K562 (cell line): ENCODE measurements around the gene FAM98C. TPM values are rescaled to one million over a fixed set of nuclear protein-coding genes. Genes with fewer than 3 reads are reported as not detected.

Source experiments
- CBX2 ChIP-seq: fragments of 200-600 bp; sonication (generic); IDR thresholded peaks from one replicate; pipeline ENCODE4 v1.6.1; 2012; ENCODE audit warnings: mild to moderate bottlenecking, low read length, inconsistent platforms; ENCODE audit not compliant: insufficient read depth, poor library complexity, severe bottlenecking
- CBX8 ChIP-seq: fragments of 200-600 bp; sonication (generic); IDR thresholded peaks from 2 replicates; pipeline ENCODE4 v1.6.1; 2012; ENCODE audit warnings: borderline replicate concordance, mixed run types, low read depth, mild to moderate bottlenecking, moderate library complexity, mixed read lengths, low read length, control low read depth, inconsistent platforms; ENCODE audit not compliant: poor library complexity, severe bottlenecking; ENCODE audit errors: extremely low read depth
- ELF1 ChIP-seq: fragments of 200-800 bp; sonication (Bioruptor generic); IDR thresholded peaks from 2 replicates; pipeline ENCODE4 v1.6.1; 2016; ENCODE audit warnings: missing genetic modification characterization, missing compliant biosample characterization
- EP300 ChIP-seq: IDR thresholded peaks from 2 replicates; pipeline ENCODE4 v1.6.1; 2012; ENCODE audit warnings: low read length, improper control_type of control experiment
- KAT7 ChIP-seq: sonication (generic); formaldehyde crosslinking; IDR thresholded peaks from 2 replicates; pipeline ENCODE4 v1.8.0; 2022; ENCODE audit warnings: missing genetic modification reagents, mild to moderate bottlenecking, borderline replicate concordance
- KDM1A ChIP-seq, 2 experiments: fragments of 450-650 bp; IDR thresholded peaks; 2 replicates each; pipeline ENCODE4 v1.6.1; 2016; ENCODE audit warnings: mild to moderate bottlenecking in 2 of 2
- MNT ChIP-seq, 2 experiments: fragments of 450-650 bp; conservative IDR thresholded peaks; 2 replicates each; pipeline ENCODE4 v1.6.1; 2017; ENCODE audit warnings: mild to moderate bottlenecking in 2 of 2, moderate library complexity in 2 of 2
- MXI1 ChIP-seq: IDR thresholded peaks from 2 replicates; pipeline ENCODE4 v1.6.1; 2011; ENCODE audit warnings: low read depth, mild to moderate bottlenecking, improper control_type of control experiment, low read length
- RAD21 ChIP-seq, 2 experiments: fragments of 250-450 bp in 1 of 2; fragments of 450-650 bp in 1 of 2; sonication (Bioruptor Pico) in 1 of 2; formaldehyde crosslinking in 1 of 2; IDR thresholded peaks in 1 of 2; conservative IDR thresholded peaks in 1 of 2; 2 replicates each; pipeline versions ENCODE4 v1.4.0 to v1.8.0; 2020 to 2022; ENCODE audit warnings: mild to moderate bottlenecking in 2 of 2, moderate library complexity in 1 of 2
- RBM15 ChIP-seq: fragments of 200-400 bp; formaldehyde crosslinking; IDR thresholded peaks from 2 replicates; pipeline ENCODE4 v1.6.1; 2018; ENCODE audit warnings: mild to moderate bottlenecking, low read length, moderate library complexity; ENCODE audit not compliant: insufficient read depth
- SIN3A ChIP-seq, 2 experiments: fragments of 150-350 bp in 1 of 2; IDR thresholded peaks; 2 replicates each; pipeline ENCODE4 v1.6.1; 2011 to 2016; ENCODE audit warnings: borderline replicate concordance in 2 of 2, low read depth in 2 of 2, low read length in 2 of 2, mild to moderate bottlenecking in 2 of 2, moderate library complexity in 2 of 2; ENCODE audit not compliant: control insufficient read depth in 1 of 2
- SOX6 ChIP-seq: fragments of 450-650 bp; IDR thresholded peaks from 2 replicates; pipeline ENCODE4 v1.6.1; 2014; ENCODE audit warnings: mild to moderate bottlenecking
- TCF3 ChIP-seq: sonication (generic); formaldehyde crosslinking; IDR thresholded peaks from 2 replicates; pipeline ENCODE4 v1.4.0; 2020; ENCODE audit warnings: mild to moderate bottlenecking, missing genetic modification reagents
- UBTF ChIP-seq, 2 experiments: IDR thresholded peaks; 2 replicates each; pipeline ENCODE4 v1.6.1; 2012; ENCODE audit warnings: improper control_type of control experiment in 2 of 2, low read depth in 2 of 2, low read length in 2 of 2, borderline replicate concordance in 1 of 2
- XRCC4 ChIP-seq: IDR thresholded peaks from one replicate; pipeline ENCODE4 v1.6.1; 2011; ENCODE audit not compliant: insufficient read depth, insufficient read length; ENCODE audit errors: extremely low read depth
- ZBTB1 ChIP-seq: sonication (generic); formaldehyde crosslinking; IDR thresholded peaks from 2 replicates; pipeline ENCODE4 v1.8.1; 2023; ENCODE audit warnings: missing genetic modification reagents, low read depth, mild to moderate bottlenecking, borderline replicate concordance
- ZBTB11 ChIP-seq, 3 experiments: fragments of 200-800 bp in 1 of 3; fragments of 250-450 bp in 1 of 3; fragments of 450-650 bp in 1 of 3; sonication (Bioruptor Pico) in 1 of 3; sonication (Bioruptor generic) in 1 of 3; formaldehyde crosslinking in 1 of 3; IDR thresholded peaks; 2 replicates each; pipeline versions ENCODE4 v1.6.1 to v1.8.0; 2016 to 2022; ENCODE audit warnings: mild to moderate bottlenecking in 2 of 3, missing genetic modification characterization in 2 of 3, missing compliant biosample characterization in 1 of 3, moderate library complexity in 1 of 3
- ZC3H4 ChIP-seq: sonication (generic); formaldehyde crosslinking; IDR thresholded peaks from 2 replicates; pipeline ENCODE4 v1.9.0; 2021; ENCODE audit warnings: missing genetic modification reagents, borderline replicate concordance
- ZKSCAN8 ChIP-seq: fragments of 200-800 bp; sonication (Bioruptor generic); IDR thresholded peaks from 2 replicates; pipeline ENCODE4 v1.6.1; 2016; ENCODE audit warnings: missing genetic modification characterization, missing compliant biosample characterization
- ZNF224 ChIP-seq: sonication (generic); formaldehyde crosslinking; IDR thresholded peaks from 2 replicates; pipeline ENCODE4 v1.8.0; 2022; ENCODE audit warnings: mild to moderate bottlenecking, missing genetic modification reagents
- polyA plus RNA-seq, 8 experiments: library from polyadenylated mRNA; depleted of rRNA in 4 of 8; stranded (reverse) in 5 of 8; unstranded in 3 of 8; fragments of >200 nt; fragmentation: Nextera tagmentation in 2 of 8; fragmentation: Illumina TruSeq in 1 of 8; extraction: Ambion mirVana in 2 of 8; extraction: Trizol in 1 of 8; gene quantifications; 2 replicates each; pipeline versions ENCODE4 v1.2.1 to v1.2.3, GENCODE V29; 2011 to 2014; ENCODE audit warnings: inconsistent platforms in 1 of 8, missing spikeins in 1 of 8
- total RNA-seq, 7 experiments: library from RNA; depleted of rRNA in 6 of 7; stranded (reverse); fragments of >200 nt in 6 of 7; fragmentation: Illumina TruSeq in 2 of 7; extraction: Trizol in 2 of 7; gene quantifications; 2 replicates each; pipeline versions ENCODE4 v1.2.1 to v1.2.3, GENCODE V29; 2011 to 2021; ENCODE audit warnings: low replicate concordance in 1 of 7

The FAM98C gene
- total and polyA plus RNA-seq, 9 of the 15 experiments (the other 6 are each of a cell fraction or from before 2014, with no cell fraction given): 1.7 to 43.8 (median 13.7) TPM

GRCh38 chr19:38370299-38370698 is 32.6 kb upstream of the FAM98C start (continued):
- TF ChIP-seq ZBTB11 (CRISPR knock-in tag; IDR thresholded peaks at IDR 0.05): no peak
- no peak for TF ChIP-seq ZKSCAN8
- TF ChIP-seq KDM1A (IDR thresholded peaks at IDR 0.05): no peak
- TF ChIP-seq ELF1 (tag): no peak
- no peak for TF ChIP-seq ZNF224 (CRISPR knock-in tag)
- TF ChIP-seq ZC3H4 (CRISPR knock-in tag): no peak
- TF ChIP-seq KAT7 (CRISPR knock-in tag): no peak
- peak; percentile 60 to 77; a peak in 3 of 4 replicates for TF ChIP-seq MNT (conservative IDR thresholded peaks at IDR 0.05)
- TF ChIP-seq SIN3A (IDR thresholded peaks at IDR 0.05; ENCODE audit: borderline replicate concordance in 2 of 2, control insufficient read depth in 1 of 2, low read depth in 2 of 2, low read length in 2 of 2): peak; percentile 42 to 48; a peak in 2 of 4 replicates
- no peak for TF ChIP-seq XRCC4
- TF ChIP-seq ZBTB1 (CRISPR knock-in tag): no peak
- peak; percentile 78 for TF ChIP-seq MXI1
- no peak for TF ChIP-seq UBTF (IDR thresholded peaks at IDR 0.05; ENCODE audit: borderline replicate concordance in 1 of 2, low read depth in 2 of 2, low read length in 2 of 2)
- no peak for TF ChIP-seq RBM15
- no peak for TF ChIP-seq CBX2
- TF ChIP-seq EP300: peak; percentile 9; the same call in 1 of the 2 replicates
- TF ChIP-seq TCF3 (CRISPR knock-in tag): peak; percentile 76
- no peak for TF ChIP-seq SOX6
- TF ChIP-seq CBX8: no peak
- no peak for TF ChIP-seq RAD21 (CRISPR knock-in tag; conservative IDR thresholded peaks at IDR 0.05 in 1 of 2, IDR thresholded peaks at IDR 0.05 in 1 of 2)
